Measurements from ENCODE around the gene SBK3.

Gene SBK3

DNA sequence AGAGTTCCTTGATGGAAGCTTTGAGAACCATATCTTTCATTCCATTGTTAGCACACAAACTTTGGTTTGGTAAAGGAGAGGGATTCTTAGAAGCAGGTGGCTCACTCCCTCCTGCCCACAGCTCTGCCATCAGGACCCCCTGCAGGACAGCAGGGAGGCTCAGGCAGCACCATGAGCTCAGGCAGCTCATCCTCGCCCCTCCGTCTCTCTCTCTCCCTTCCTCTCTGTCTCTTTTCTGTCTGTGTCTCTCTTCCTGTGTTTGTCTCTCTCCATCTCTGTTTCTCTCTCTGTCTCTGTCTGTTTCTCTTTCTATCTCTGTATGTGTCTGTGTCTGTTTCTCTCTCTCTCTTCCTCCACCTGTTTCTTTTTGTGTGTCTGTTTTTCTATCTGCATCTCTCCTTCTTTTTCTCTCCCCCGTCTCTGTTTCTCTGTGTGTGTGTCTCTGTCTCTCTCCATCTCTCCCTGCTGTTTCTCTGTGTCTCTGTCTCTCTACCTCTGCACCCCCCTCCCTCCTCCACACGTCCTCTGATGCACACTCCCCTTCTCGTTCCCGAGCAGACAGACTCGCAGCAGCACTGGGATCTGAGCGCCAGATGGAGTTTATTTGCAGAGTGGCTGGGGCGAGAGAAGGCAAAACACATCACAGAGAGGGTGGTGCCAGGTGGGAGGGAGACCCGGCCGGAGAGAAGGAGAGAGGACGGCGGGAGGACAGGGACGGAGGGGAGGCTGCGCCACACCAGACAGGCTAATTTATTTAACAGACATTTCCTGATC lies 17.1 kb downstream of the SBK3 start:
- Histone ChIP-seq H3K27ac (ENCODE audit: low read depth, low read length) (no peak overlapping the region), H3K27me3 (ENCODE audit: insufficient read depth, low read length) (no peaks in the 10 kb centered on the region; the same call in 1 of the 2 replicates)

GRCh38 chr19:55527197-55528029 lies 17.9 kb downstream of the SBK3 start:
- Histone ChIP-seq H3K36me3 (ENCODE audit: insufficient read depth, low read length) (no peaks in the 10 kb centered on the region), H3K4me1 (ENCODE audit: control insufficient read depth, insufficient read depth, low read length, unreplicated experiment) (no peaks in the 10 kb centered on the region), H3K4me3 (ENCODE audit: low read depth, low read length) (no peak overlapping the region), H3K27me3 (ENCODE audit: insufficient read depth, low read length) (no peaks in the 10 kb centered on the region; the same call in 1 of the 2 replicates), H2AFZ (ENCODE audit: low read length, unreplicated experiment) (no peak overlapping the region), H3K79me2 (ENCODE audit: control insufficient read depth, insufficient read depth, low read length, unreplicated experiment) (no peaks in the 10 kb centered on the region), H3K27ac (ENCODE audit: low read depth, low read length) (no peak overlapping the region)

More for the DNA sequence above, 17.1 kb downstream of the SBK3 start:
- Histone ChIP-seq H2AFZ (ENCODE audit: low read length, unreplicated experiment) (no peak overlapping the region), H3K36me3 (ENCODE audit: insufficient read depth, low read length) (no peaks in the 10 kb centered on the region), H3K4me3 (ENCODE audit: low read depth, low read length) (no peak overlapping the region), H3K4me1 (ENCODE audit: control insufficient read depth, insufficient read depth, low read length, unreplicated experiment) (no peaks in the 10 kb centered on the region), H3K79me2 (ENCODE audit: control insufficient read depth, insufficient read depth, low read length, unreplicated experiment) (no peaks in the 10 kb centered on the region)

DNA sequence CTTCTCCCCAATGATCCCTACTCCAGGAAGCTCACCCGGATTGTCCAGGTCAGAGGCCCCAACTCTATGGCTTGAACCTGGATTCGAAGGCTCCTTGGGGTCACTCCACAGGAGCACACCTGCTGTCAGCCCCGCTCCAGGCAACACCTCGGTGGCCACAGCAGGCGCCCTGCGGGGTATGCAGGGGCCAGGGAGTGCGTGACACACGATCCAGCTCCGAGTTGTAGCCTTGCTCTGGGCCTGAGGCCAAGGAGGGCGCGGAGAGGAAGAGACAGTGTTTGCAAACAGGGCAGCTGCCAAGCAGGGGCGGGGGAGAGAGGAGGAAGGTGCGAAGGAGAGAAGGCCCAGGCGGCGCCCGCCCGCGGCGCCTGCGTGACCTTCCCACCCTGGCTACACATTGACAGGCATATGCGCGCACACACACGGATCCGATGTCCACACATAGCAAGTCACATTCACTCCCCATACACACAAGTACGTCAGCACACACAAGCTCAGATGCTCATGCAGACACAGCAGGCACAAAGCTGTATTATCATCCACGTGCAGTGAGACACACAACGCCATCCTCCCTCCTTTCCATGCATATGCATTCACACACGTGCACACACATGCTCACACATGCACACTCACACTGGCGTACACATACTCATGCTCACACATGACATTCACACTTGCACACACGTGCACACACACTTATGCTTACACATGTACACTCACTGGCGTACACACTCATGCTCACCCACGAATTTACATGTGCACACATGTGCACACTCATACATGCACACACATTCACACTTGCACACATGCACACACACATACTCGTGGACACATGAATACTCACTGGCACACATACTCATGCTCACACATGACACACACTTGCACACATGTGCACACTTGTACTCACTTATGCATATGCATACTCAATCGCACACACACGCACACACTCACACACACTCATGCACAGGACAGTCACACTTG lies 18.8 kb downstream of the SBK3 start:
- Histone ChIP-seq H3K27me3 (ENCODE audit: insufficient read depth, low read length) (no peaks in the 10 kb centered on the region; the same call in 1 of the 2 replicates), H2AFZ (ENCODE audit: low read length, unreplicated experiment) (no peak overlapping the region), H3K4me1 (ENCODE audit: control insufficient read depth, insufficient read depth, low read length, unreplicated experiment) (no peaks in the 10 kb centered on the region), H3K27ac (ENCODE audit: low read depth, low read length) (no peak overlapping the region), H3K4me3 (ENCODE audit: low read depth, low read length) (no peak overlapping the region), H3K36me3 (ENCODE audit: insufficient read depth, low read length) (no peaks in the 10 kb centered on the region), H3K79me2 (ENCODE audit: control insufficient read depth, insufficient read depth, low read length, unreplicated experiment) (no peaks in the 10 kb centered on the region)

DNA sequence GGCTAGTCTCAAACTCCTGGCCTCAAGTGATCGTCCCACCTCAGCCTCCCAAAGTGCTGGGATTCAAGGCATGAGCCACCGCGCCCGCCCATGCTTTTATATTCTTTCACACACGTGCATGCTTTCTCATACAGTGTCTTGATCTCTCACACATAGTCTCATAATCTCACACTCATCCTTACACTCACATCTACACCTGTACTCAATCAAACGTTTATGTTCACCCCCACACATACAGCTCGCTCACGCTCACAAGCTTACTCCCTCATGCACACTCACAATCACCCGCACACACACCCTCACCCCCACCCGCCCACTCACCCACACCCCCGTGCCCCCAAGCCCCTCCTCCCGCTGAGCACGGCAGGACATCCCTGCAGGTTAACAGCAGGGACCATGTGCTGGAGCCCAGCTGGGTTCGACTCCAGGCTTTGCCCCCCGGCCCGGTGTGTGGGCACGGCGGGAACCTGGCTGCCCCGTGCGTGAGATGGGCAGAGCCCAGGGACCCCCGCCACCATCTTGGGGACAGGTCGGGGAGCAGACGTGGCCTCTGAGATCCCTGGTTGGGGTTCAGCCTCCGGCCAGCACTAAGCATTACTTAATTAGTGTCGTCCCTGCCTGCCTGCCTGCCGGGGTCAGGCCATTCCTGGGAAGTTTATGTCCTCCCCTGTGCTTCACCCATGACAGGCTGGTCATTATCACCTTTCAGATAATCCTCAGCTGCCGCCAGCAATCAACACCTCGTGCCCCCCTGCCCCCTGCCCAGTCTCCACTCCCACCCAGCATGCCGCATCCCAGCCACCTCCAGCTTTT lies 19.8 kb downstream of the SBK3 start:
- Histone ChIP-seq H3K4me1 (ENCODE audit: control insufficient read depth, insufficient read depth, low read length, unreplicated experiment) (no peaks in the 10 kb centered on the region), H2AFZ (ENCODE audit: low read length, unreplicated experiment) (no peak overlapping the region), H3K79me2 (ENCODE audit: control insufficient read depth, insufficient read depth, low read length, unreplicated experiment) (no peaks in the 10 kb centered on the region), H3K4me3 (ENCODE audit: low read depth, low read length) (no peak overlapping the region), H3K36me3 (ENCODE audit: insufficient read depth, low read length) (no peaks in the 10 kb centered on the region), H3K27ac (ENCODE audit: low read depth, low read length) (no peak overlapping the region), H3K27me3 (ENCODE audit: insufficient read depth, low read length) (no peaks in the 10 kb centered on the region; the same call in 1 of the 2 replicates)

- peaks cover 3% of the 10 kb centered on the region for H3K4me1 ChIP-seq (ENCODE audit: control insufficient read depth, insufficient read depth, low read length, unreplicated experiment)
Measured at GRCh38 chr19:55520691-55521292, 24.6 kb downstream of the SBK3 start.

GRCh38 chr19:55519451-55520311 lies 25.7 kb downstream of the SBK3 start:
- Histone ChIP-seq H3K4me3 (ENCODE audit: low read depth, low read length) (no peak overlapping the region), H3K79me2 (ENCODE audit: control insufficient read depth, insufficient read depth, low read length, unreplicated experiment) (no peaks in the 10 kb centered on the region), H3K4me1 (ENCODE audit: control insufficient read depth, insufficient read depth, low read length, unreplicated experiment) (peaks cover 3% of the 10 kb centered on the region), H3K27ac (ENCODE audit: low read depth, low read length) (peak overlapping the region; percentile 36; the same call in 1 of the 2 replicates), H3K36me3 (ENCODE audit: insufficient read depth, low read length) (no peaks in the 10 kb centered on the region), H3K27me3 (ENCODE audit: insufficient read depth, low read length) (no peaks in the 10 kb centered on the region), H2AFZ (ENCODE audit: low read length, unreplicated experiment) (no peak overlapping the region)

More at GRCh38 chr19:55520691-55521292, 24.6 kb downstream of the SBK3 start:
- H3K79me2 ChIP-seq (ENCODE audit: control insufficient read depth, insufficient read depth, low read length, unreplicated experiment): no peaks in the 10 kb centered on the region
- no peak overlapping the region for H3K4me3 ChIP-seq (ENCODE audit: low read depth, low read length)
- no peak overlapping the region for H3K27ac ChIP-seq (ENCODE audit: low read depth, low read length)
- H3K36me3 ChIP-seq (ENCODE audit: insufficient read depth, low read length): no peaks in the 10 kb centered on the region
- H3K27me3 ChIP-seq (ENCODE audit: insufficient read depth, low read length): no peaks in the 10 kb centered on the region
- no peak overlapping the region for H2AFZ ChIP-seq (ENCODE audit: low read length, unreplicated experiment)

DNA sequence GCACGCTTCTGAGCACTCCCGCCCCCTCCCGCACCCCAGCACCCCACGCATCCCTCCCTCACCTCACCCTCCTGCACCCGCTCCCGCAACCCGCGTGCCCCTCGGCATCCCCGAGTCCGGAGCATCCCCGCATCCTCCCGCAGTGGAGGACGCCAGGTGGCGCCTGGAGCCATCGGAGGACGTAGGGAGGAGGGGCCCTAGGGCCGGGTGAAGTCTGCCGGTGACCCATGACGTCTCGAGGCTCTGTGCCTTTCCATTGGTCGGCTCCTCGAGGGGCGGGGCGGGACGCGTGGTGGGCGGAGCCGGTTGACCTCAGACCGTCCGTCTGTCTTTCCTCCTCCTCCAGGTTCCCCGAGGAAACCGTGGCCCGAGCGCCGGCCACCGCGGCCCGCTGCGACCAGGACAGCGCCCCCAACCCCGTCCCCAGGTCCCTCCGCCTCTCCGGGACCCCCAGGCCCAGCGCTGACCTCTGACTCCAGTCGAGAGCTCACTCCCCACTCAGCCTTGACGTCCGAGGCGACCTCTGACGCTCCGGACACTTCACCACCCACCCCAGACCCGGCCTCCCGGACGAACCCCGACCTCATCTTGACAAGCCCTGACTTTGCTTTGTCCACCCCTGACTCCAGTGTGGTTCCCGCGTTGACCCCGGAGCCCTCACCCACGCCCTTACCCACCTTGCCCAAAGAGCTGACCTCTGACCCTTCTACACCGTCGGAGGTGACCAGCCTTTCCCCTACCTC lies 28.3 kb downstream of the SBK3 start:
- H3K79me2 ChIP-seq (ENCODE audit: control insufficient read depth, insufficient read depth, low read length, unreplicated experiment): no peaks in the 10 kb centered on the region
- no peak overlapping the region for H3K27ac ChIP-seq (ENCODE audit: low read depth, low read length)
- H3K4me1 ChIP-seq (ENCODE audit: control insufficient read depth, insufficient read depth, low read length, unreplicated experiment): peaks cover 3% of the 10 kb centered on the region
- no peak overlapping the region for H2AFZ ChIP-seq (ENCODE audit: low read length, unreplicated experiment)
- H3K36me3 ChIP-seq (ENCODE audit: insufficient read depth, low read length): no peaks in the 10 kb centered on the region
- no peak overlapping the region for H3K4me3 ChIP-seq (ENCODE audit: low read depth, low read length)
- H3K27me3 ChIP-seq (ENCODE audit: insufficient read depth, low read length): no peaks in the 10 kb centered on the region

- Histone ChIP-seq H3K79me2 (ENCODE audit: control insufficient read depth, insufficient read depth, low read length, unreplicated experiment) (peaks cover under 1% of the 10 kb centered on the region), H3K4me1 (ENCODE audit: control insufficient read depth, insufficient read depth, low read length, unreplicated experiment) (no peaks in the 10 kb centered on the region), H3K27me3 (ENCODE audit: insufficient read depth, low read length) (no peaks in the 10 kb centered on the region), H2AFZ (ENCODE audit: low read length, unreplicated experiment) (no peak overlapping the region), H3K36me3 (ENCODE audit: insufficient read depth, low read length) (no peaks in the 10 kb centered on the region), H3K4me3 (ENCODE audit: low read depth, low read length) (no peak overlapping the region), H3K27ac (ENCODE audit: low read depth, low read length) (no peak overlapping the region)
Measured at GRCh38 chr19:55508120-55508519, 37.2 kb downstream of the SBK3 start.

All from ACC112 (cell line).